22Rv1 (cell line): ENCODE data around the gene PHF12.

Source experiments
- H3K27ac ChIP-seq: fragments of 450-650 bp; 2 replicates; pipeline ENCODE4 v1.5.1; 2017
- CTCF ChIP-seq: fragments of 450-650 bp; IDR thresholded peaks from 2 replicates; pipeline ENCODE4 v1.5.1; 2017; ENCODE audit warnings: mild to moderate bottlenecking
- ZFX ChIP-seq: fragments of 450-650 bp; IDR thresholded peaks from 2 replicates; pipeline ENCODE4 v1.6.1; 2017; ENCODE audit warnings: antibody characterized with exemption, borderline replicate concordance

PHF12 gene

GRCh38 chr17:28968231-28968913, 17.1 kb upstream of the PHF12 start:
- H3K27ac ChIP-seq: no peak overlapping the region
- TF ChIP-seq CTCF (no peak), ZFX (no peak)

- no peak for TF ChIP-seq CTCF
- no peak for TF ChIP-seq ZFX
- no peak overlapping the region for H3K27ac ChIP-seq
These were observed 16.2 kb upstream of the PHF12 start for GRCh38 chr17:28967221-28968135.

GRCh38 chr17:28963841-28964240, 12.5 kb upstream of the PHF12 start:
- H3K27ac ChIP-seq: no peak overlapping the region
- TF ChIP-seq ZFX (no peak), CTCF (no peak)

GRCh38 chr17:28963055-28963611, 11.8 kb upstream of the PHF12 start:
- TF ChIP-seq ZFX: no peak
- no peak for TF ChIP-seq CTCF

GRCh38 chr17:28961391-28961790, 10.1 kb upstream of the PHF12 start:
- no peak for TF ChIP-seq ZFX
- no peak overlapping the region for H3K27ac ChIP-seq

More at GRCh38 chr17:28963055-28963611, 11.8 kb upstream of the PHF12 start:
- no peak overlapping the region for H3K27ac ChIP-seq

- H3K27ac ChIP-seq: no peak overlapping the region
- TF ChIP-seq ZFX: no peak
- TF ChIP-seq CTCF: no peak
These were observed 9.1 kb upstream of the PHF12 start for GRCh38 chr17:28960256-28961061.

- no peak overlapping the region for H3K27ac ChIP-seq
- TF ChIP-seq ZFX (no peak), CTCF (no peak)
These were observed 8.2 kb upstream of the PHF12 start for GRCh38 chr17:28959471-28959871.
